ENCODE measurements around the gene PFKFB3.
"Not testable (repeated sequence)": the region's sequence is repeated elsewhere in the genome, so short reads cannot be mapped to it uniquely, and the experiment has no call there.

Gene PFKFB3

DNA sequence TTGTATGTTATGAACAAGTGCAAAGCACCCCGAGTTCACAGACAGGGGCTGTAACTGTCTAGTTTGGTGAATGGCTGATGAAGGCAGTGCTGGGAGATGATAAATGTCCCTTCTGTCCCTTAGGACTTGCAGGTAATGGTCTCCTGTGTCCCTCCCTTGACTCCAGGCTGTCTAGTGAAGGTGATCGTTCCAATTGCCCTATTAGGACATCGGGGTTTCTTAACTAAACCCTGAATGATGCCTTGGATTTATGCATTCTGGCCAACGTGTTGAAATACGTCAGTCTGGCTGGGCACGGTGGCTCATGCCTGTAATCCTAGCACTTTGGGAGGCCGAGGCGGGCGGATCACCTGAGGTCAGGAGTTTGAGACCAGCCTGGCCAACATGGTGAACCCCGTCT lies 69.4 kb downstream of the PFKFB3 start:
- DNase-seq (ENCODE audit: low spot score): no peak

GRCh38 chr10:6273351-6273750 lies 70.6 kb downstream of the PFKFB3 start:
- no peak for DNase-seq (ENCODE audit: low spot score)

GRCh38 chr10:6274040-6274439 lies 71.3 kb downstream of the PFKFB3 start:
- DNase-seq (ENCODE audit: low spot score): no peak

DNA sequence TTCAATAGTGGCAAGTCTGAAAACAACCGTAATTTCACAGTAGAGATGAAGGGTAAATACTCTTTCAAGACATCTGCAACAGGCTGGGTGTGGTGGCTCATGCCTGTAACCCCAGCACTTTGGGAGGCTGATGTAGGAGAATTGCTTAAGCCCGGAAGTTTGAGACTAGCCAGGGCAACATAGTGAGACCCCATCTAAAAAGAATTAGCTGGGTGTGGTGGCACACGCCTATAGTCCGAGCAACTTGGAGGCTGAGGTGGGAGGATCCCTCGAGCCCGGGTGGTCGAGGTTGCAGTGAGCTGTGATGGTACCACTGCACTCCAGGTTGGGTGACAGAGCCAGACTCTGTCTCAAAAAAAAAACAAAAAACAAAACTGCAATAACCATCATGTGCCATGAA lies 71.8 kb downstream of the PFKFB3 start:
- DNase-seq (ENCODE audit: low spot score): no peak

GRCh38 chr10:6275022-6275997 lies 72.6 kb downstream of the PFKFB3 start:
- peak; percentile 93 for DNase-seq (ENCODE audit: low spot score)

- no peak for DNase-seq (ENCODE audit: low spot score)
Observed at GRCh38 chr10:6276356-6276755, 73.6 kb downstream of the PFKFB3 start.

- no peak for DNase-seq (ENCODE audit: low spot score)
Observed at GRCh38 chr10:6278519-6279120, 75.9 kb downstream of the PFKFB3 start.

DNA sequence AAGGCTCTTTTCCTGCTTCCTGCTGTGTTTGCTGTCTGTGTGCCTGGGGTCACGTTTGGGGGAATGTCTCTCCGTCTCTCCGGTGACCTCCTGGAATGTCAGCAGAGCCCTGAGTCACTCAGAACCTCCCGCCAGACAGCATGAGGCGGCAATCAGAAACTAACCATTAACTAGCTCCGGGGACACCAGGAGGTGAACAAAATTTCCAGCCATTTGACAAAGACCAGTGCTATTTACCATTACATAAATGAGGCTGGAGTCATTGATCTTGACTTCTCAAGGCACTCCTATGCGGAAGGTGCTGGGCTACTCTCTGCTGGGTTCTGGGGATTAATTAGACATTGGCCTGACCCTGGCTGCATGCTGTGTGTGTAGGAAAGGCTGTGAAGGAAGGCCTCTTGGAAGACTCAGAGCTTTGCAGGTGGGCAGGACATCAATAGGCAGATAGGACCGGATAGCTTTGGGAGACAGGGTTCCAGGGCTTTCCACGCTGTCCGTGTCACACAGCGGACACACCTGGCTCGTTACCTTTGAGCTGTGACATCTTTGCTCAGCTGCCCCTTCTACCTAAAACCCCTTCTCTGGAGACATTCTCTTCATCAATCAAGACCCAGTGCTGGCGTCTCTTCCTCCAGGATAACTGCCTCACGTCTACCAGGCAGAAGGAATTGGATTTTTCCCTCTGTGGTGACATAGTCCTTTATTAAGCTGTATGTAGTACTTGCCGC lies 77.0 kb downstream of the PFKFB3 start:
- no peak for DNase-seq (ENCODE audit: low spot score)

DNA sequence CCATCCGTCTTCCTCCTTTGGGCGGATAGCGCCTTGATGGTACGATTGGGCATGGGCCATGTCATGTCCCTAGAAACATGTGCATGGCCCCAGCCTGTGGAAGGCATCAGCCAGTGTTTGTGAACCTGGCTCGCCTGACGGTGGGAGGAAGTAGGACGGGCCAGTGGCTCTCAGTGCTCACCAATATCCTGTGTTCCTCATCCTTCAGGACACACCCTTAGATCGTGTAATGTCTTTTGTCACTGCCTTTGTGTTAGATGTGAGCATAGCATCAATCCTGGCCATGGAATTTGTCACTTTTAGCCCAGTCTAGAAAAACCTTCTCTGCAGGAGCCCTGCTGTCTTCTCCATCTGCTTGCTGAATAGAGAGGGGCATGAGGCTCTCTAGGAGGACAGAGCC lies 77.6 kb downstream of the PFKFB3 start:
- DNase-seq (ENCODE audit: low spot score): no peak

DNA sequence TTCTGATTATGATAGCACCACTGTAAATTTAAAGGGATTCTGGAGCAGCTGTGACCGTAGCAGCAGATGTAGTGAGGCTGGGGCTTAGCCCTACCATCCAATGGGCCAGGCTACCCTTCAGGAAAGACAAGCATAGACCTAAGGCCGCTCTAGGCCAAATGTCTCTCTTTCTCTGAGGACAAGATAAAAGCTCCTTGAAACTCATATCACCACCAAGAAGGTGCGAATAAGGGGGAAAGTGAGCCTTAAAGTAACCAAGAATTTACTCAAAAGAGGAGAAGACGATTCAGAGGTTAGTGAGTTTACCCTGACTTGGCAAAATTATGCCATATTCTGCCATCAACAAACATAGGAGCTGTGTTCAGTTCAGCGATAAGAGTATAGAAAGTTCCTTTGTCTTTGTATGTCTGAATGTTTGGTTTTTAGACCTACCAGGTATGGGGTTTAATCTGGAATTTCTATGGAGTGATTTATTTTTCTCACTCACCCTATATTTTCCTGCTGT lies 79.8 kb downstream of the PFKFB3 start:
- DNase-seq (ENCODE audit: low spot score): no peak

DNA sequence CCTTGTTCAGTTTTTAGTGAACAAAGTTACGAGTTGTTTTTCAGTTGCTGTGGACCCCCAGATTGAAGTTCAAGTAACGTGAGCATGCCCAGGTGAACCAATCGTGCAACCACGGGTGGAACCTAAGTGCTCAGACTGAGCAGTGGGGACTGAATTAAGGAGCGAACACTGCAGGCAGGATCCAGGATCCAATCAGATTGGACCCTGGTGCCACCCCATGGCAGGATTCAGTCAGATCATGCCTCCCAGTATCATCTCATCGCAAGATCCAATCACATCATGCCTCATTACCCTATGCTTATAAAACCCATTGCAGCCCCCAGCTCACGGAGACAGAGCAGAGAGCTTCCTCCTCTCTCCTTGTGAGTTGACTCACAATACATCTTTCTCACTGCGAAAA lies 80.9 kb downstream of the PFKFB3 start:
- DNase-seq (ENCODE audit: low spot score): no peak

- DNase-seq (ENCODE audit: low spot score): not testable (repeated sequence)
Observed at GRCh38 chr10:6290621-6291020, 87.9 kb downstream of the PFKFB3 start.

GRCh38 chr10:6292741-6293151 lies 90.0 kb downstream of the PFKFB3 start:
- no peak for DNase-seq (ENCODE audit: low spot score)

DNA sequence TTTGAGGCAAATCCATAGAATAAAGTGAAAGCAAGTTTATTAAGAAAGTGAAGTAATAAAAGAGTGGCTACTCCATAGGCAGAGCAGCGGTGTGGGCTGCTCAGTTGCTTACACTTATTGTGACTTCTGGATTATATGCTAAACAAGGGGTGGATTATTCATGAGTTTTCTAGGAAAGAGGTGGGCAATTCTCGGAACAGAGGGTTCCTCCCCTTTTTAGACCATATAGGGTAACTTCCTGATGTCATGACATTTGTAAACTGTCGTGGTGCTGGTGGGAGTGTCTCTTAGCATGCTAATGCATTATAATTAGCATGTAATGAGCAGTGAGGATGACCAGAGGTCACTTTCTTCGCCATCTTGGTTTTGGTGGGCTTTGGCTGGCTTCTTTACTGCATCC lies 93.7 kb downstream of the PFKFB3 start:
- DNase-seq (ENCODE audit: low spot score): not testable (repeated sequence)

DNA sequence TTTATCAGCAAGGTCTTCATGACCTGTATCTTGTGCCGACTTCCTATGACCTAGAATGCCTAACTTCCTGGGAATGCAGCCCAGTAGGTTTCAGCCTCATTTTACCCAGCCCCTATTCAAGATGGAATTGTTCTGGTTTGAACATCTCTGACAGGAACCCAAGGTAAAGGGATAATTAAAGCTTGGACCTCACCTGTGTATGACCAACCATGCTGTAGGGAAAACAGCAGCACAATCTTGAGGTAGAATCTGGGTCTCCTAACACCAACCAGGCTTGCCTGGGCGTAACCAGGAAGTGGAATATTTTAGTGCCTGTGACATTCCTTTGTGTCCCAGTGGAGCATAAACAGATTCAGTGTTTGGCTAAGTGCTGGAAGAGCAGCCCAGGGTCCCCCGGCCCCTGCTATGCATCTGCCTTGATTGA lies 94.1 kb downstream of the PFKFB3 start:
- DNase-seq (ENCODE audit: low spot score): no peak

GRCh38 chr10:6297522-6297921 lies 94.8 kb downstream of the PFKFB3 start:
- DNase-seq (ENCODE audit: low spot score): no peak

DNA sequence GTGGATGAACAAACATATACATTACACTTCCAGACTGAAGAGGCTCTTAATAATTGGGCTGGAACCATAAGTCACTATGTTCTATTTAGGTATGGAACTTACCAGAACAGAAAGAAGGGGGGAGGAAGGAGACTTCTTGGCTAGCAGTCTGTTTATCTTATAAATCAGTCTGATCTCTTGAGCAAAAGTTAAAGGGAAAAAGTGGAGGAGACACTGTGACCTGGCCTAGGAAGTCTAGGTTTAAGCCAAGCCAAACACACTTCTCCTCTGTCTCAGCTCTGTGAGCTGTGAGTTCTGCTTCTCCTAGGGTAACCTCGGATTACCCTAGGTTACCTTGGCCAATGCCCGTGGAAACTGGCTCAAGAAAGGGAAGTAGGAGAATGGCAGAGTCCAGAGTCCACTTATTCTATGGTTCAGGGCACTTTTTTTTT lies 95.2 kb downstream of the PFKFB3 start:
- no peak for DNase-seq (ENCODE audit: low spot score)

- DNase-seq (ENCODE audit: low spot score): no peak
Observed at GRCh38 chr10:6298428-6298827, 95.7 kb downstream of the PFKFB3 start.

GRCh38 chr10:6299234-6299633 lies 96.5 kb downstream of the PFKFB3 start:
- DNase-seq (ENCODE audit: low spot score): no peak

- DNase-seq (ENCODE audit: low spot score): no peak
Observed at GRCh38 chr10:6299743-6300105, 97.0 kb downstream of the PFKFB3 start.

- peak; percentile 61 for DNase-seq (ENCODE audit: low spot score)
Observed at GRCh38 chr10:6300106-6300783, 97.5 kb downstream of the PFKFB3 start.

Measured in activated CD4-positive, alpha-beta T cell treated with anti-CD3 and anti-CD28 coated beads, Interleukin-2, Interleukin-4, amounts not matched to agents 100 ng/mL and 50 ng/mL, durations not matched to agents 16 hours and 8 hours (primary cell).